GM18526 (cell line): ENCODE measurements around the gene POC1B.

Experiments
- POLR2A ChIP-seq: IDR thresholded peaks from 3 replicates; pipeline ENCODE4 v1.6.1; 2011; ENCODE audit not compliant: insufficient read length; ENCODE audit errors: extremely low read depth

Gene POC1B

GRCh38 chr12:89461649-89462612, 63.9 kb downstream of the POC1B start:
- TF ChIP-seq POLR2A: no peak

- TF ChIP-seq POLR2A: no peak
Measured at GRCh38 chr12:89461190-89461589, 64.7 kb downstream of the POC1B start.

- TF ChIP-seq POLR2A: no peak
Measured at GRCh38 chr12:89456565-89456964, 69.3 kb downstream of the POC1B start.

GRCh38 chr12:89454080-89454848, 71.6 kb downstream of the POC1B start:
- no peak for TF ChIP-seq POLR2A

- TF ChIP-seq POLR2A: no peak
Measured at GRCh38 chr12:89453121-89453978, 72.5 kb downstream of the POC1B start.

GRCh38 chr12:89451841-89452251, 74.0 kb downstream of the POC1B start:
- TF ChIP-seq POLR2A: no peak

GRCh38 chr12:89450907-89451306, 74.9 kb downstream of the POC1B start:
- no peak for TF ChIP-seq POLR2A

- TF ChIP-seq POLR2A: no peak
Measured at GRCh38 chr12:89448951-89449371, 76.9 kb downstream of the POC1B start.

- no peak for TF ChIP-seq POLR2A
Measured at GRCh38 chr12:89448526-89448925, 77.3 kb downstream of the POC1B start.

- no peak for TF ChIP-seq POLR2A
Measured at GRCh38 chr12:89439941-89440340, 85.9 kb downstream of the POC1B start.

- no peak for TF ChIP-seq POLR2A
Measured at GRCh38 chr12:89437231-89437630, 88.6 kb downstream of the POC1B start.

- TF ChIP-seq POLR2A: no peak
Measured at GRCh38 chr12:89436062-89436461, 89.8 kb downstream of the POC1B start.

- no peak for TF ChIP-seq POLR2A
Measured at GRCh38 chr12:89433634-89434033, 92.2 kb downstream of the POC1B start.

GRCh38 chr12:89432396-89432795, 93.5 kb downstream of the POC1B start:
- no peak for TF ChIP-seq POLR2A

- TF ChIP-seq POLR2A: no peak
Measured at GRCh38 chr12:89429528-89429927, 96.3 kb downstream of the POC1B start.

GRCh38 chr12:89427508-89428156, 98.2 kb downstream of the POC1B start:
- no peak for TF ChIP-seq POLR2A
